Motor neuron (in vitro differentiated cells): ENCODE data around the gene SLC4A11. TPM values are rescaled to one million over a fixed set of nuclear protein-coding genes. Genes with fewer than 3 reads are reported as not detected.
A peak's percentile ranks its signal among the peaks of the same experiment; 100 is the strongest.
"Not testable (repeated sequence)": the region's sequence is repeated elsewhere in the genome, so short reads cannot be mapped to it uniquely, and the experiment has no call there.

ENCODE experiments used
- ATAC-seq, 8 experiments: fragments of 200-7000 bp; cut with Tn5 transposase; replicated peaks in 6 of 8; 2 replicates each; pipeline ENCODE4 v1.8.0; 2021; ENCODE audit warnings: mild to moderate bottlenecking in 8 of 8, moderate library complexity in 8 of 8
- H3K27ac ChIP-seq, 2 donors: fragments of 250-450 bp; sonication (Bioruptor Pico); 2 replicates each; pipeline ENCODE4 v1.9.0; 2021; ENCODE audit warnings: antibody characterized with exemption in 2 of 2, mild to moderate bottlenecking in 2 of 2, moderate library complexity in 1 of 2
- H3K4me1 ChIP-seq, 2 donors: fragments of 250-450 bp; sonication (Bioruptor Pico); replicated peaks in 1 of 2; 2 replicates each; pipeline ENCODE4 v1.6.1; 2021; ENCODE audit warnings: antibody characterized with exemption in 2 of 2, mild to moderate bottlenecking in 2 of 2, moderate library complexity in 1 of 2
- H3K4me3 ChIP-seq, 5 donors: fragments of 250-450 bp; sonication (Bioruptor Pico); 2 replicates each; pipeline ENCODE4 v1.9.0; 2021; ENCODE audit warnings: antibody characterized with exemption in 5 of 5, mild to moderate bottlenecking in 5 of 5, moderate library complexity in 4 of 5
- WGBS, 10 experiments: fragments of 450-650 bp; shearing (Covaris generic); methylation state at CpG; one replicate each; pipeline ENCODE4 v1.0.0; 2022; 5-methylcytosine and 5-hydroxymethylcytosine counted together
- in situ Hi-C, 9 experiments: fragments of 400-800 bp; cut with MboI; loops; one replicate each; pipeline ENCODE4 v1.15.0; 2021; ENCODE audit warnings: low sequenced_read_pairs in 9 of 9, low pct_unique_long_range_greater_than_20kb in 2 of 9; ENCODE audit not compliant: unreplicated experiment in 9 of 9
- total RNA-seq, 8 experiments: library from RNA; unstranded; fragments of 300-600 nt; gene quantifications; 2 replicates each; pipeline versions ENCODE4 v1.2.3 to v1.2.4, GENCODE V29; 2022

SLC4A11 gene
- total RNA-seq, 8 experiments from 2014 or later: 0.05 to 19.6 (median 1.3) TPM

GRCh38 chr20:3221398-3222226 is 17.4 kb downstream of the SLC4A11 start:
- 60 to 100% (median 87%) methylated on average over 1 to 15 of the region's 18 CpGs for WGBS, 10 experiments

GRCh38 chr20:3218307-3218988 is 20.5 kb downstream of the SLC4A11 start:
- in situ Hi-C loops: loop anchor here in 1 of 9 experiments (25.0 kb wide), 1 partner anchor 94 kb away; no protein-coding TSS in a partner anchor

More at GRCh38 chr20:3221398-3222226, 17.4 kb downstream of the SLC4A11 start:
- no peak overlapping the region for H3K27ac ChIP-seq
- in situ Hi-C loops: loop anchor here in 1 of 9 experiments (25.0 kb wide), 1 partner anchor 91 kb away; no protein-coding TSS in a partner anchor
- no peak overlapping the region for H3K4me3 ChIP-seq
- no peaks in the 10 kb centered on the region for H3K4me1 ChIP-seq
- ATAC-seq: peak in 3 of 8 experiments; percentile 9 to 54 (median 46)

DNA sequence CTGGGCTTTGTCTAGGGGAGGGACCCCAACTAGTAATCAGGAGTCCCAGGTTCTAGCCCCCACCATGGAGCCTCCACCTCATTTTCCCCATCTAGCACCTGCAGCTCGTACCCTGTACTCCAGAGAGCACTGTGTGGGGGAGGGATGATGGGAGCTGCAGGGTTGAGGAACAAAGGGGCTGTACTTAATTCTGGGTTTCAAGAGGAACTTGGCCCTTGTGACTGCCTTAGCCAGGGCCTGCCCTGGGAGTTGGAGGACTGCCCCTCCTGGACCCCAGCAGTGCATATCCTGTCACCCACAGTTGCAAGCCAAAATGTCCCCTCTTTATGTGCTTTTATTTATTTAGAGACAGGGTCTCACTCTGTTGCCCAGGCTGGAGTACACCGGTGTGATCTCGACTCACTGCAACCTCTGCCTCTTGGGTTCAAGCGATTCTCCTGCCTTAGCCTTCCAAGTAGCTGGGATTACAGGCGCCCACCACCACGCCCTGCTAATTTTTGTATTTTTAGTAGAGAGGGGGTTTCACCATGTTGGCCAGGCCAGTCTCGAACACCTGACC is 23.6 kb downstream of the SLC4A11 start:
- not testable (repeated sequence) for H3K4me1 ChIP-seq, H3K27ac ChIP-seq, ATAC-seq, H3K4me3 ChIP-seq
- in situ Hi-C loops: loop anchor here in 1 of 9 experiments (25.0 kb wide), 1 partner anchor 97 kb away; no protein-coding TSS in a partner anchor
- 90 to 100% (median 100%) methylated on average over 1 to 4 of the region's 7 CpGs; no CpG with 5 or more reads in 3 of the 10 experiments for WGBS, 10 experiments

More at GRCh38 chr20:3218307-3218988, 20.5 kb downstream of the SLC4A11 start:
- Histone ChIP-seq H3K4me1 (no peaks in the 10 kb centered on the region), H3K4me3 (no peak overlapping the region), H3K27ac (no peak overlapping the region)
- peak; percentile 33 to 97 (median 50) for ATAC-seq
- WGBS, 10 experiments: 35 to 100% (median 80%) methylated on average over 1 to 8 of the region's 30 CpGs; no CpG with 5 or more reads in 7 of the 10 experiments

DNA sequence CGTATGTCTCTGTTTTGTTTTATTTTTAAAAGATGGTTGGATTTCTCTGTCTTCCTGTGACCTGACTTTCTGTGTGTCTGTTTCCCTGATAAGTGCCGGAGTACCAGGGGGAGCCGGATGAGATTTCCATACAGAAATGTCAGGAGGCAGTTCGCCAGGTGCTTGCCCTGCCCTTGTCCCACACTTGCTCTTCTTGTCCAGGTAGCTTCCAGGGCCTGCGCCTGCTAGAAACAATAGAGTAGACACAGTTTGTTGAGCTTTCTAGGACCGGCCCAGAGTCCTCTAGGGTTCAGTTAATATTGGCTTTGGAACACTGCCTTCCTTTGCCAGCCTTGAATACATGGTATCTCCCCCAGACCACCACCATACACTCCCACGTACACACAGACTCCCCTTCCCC is 25.8 kb downstream of the SLC4A11 start:
- WGBS, 10 experiments: 80 to 100% (median 97%) methylated on average over 1 to 4 of the region's 7 CpGs; no CpG with 5 or more reads in 2 of the 10 experiments
- Histone ChIP-seq H3K4me1 (peaks cover 10 to 12% of the 10 kb centered on the region in 2 donors), H3K27ac (no peak overlapping the region), H3K4me3 (no peak overlapping the region)
- in situ Hi-C loops: loop anchor here in 1 of 9 experiments (25.0 kb wide), 1 partner anchor 99 kb away; no protein-coding TSS in a partner anchor
- ATAC-seq: no peak

DNA sequence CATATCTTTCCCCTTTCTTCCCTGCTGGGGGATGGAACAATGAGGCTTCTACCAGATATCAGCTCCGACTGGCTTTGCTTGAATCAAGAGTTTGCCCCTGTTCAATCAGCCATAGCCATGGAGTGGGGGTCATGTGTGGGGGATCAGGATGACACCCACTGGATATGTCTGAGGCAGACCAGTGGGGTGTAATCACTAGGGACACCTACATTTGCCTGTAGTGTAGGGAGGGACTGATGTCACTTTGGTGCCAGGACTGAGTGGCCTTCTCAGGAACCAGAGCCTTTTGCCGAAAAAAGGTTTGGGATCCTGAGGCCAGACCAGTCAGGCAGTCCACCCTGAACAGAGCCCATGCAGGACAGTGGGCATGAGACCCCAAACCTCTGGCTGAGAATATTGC is 28.6 kb downstream of the SLC4A11 start:
- Histone ChIP-seq H3K4me1 (peaks cover 10 to 14% of the 10 kb centered on the region in 2 donors), H3K27ac (no peak overlapping the region), H3K4me3 (peak overlapping the region; percentile 66 to 92 (median 70))
- 0 to 100% (median 58%) methylated on average over 1 of the region's 2 CpGs; no CpG with 5 or more reads in 5 of the 10 experiments for WGBS, 10 experiments
- in situ Hi-C loops: loop anchor here in 1 of 9 experiments (25.0 kb wide), 1 partner anchor 102 kb away; no protein-coding TSS in a partner anchor
- ATAC-seq: no peak

- 0 to 10% (median 0%) methylated on average over 1 to 10 of the region's 10 CpGs; no CpG with 5 or more reads in 3 of the 10 experiments for WGBS, 10 experiments
- Histone ChIP-seq H3K4me1 (peaks cover 10 to 14% of the 10 kb centered on the region in 2 donors), H3K27ac (peak overlapping the region in 1 of 2 donors; percentile 80), H3K4me3 (peak overlapping the region; percentile 66 to 92 (median 70))
- peak; percentile 31 to 68 (median 46) for ATAC-seq
- in situ Hi-C loops: loop anchor here in 1 of 9 experiments (25.0 kb wide), 1 partner anchor 102 kb away; no protein-coding TSS in a partner anchor
These were observed 29.1 kb downstream of the SLC4A11 start for GRCh38 chr20:3209946-3210317.

DNA sequence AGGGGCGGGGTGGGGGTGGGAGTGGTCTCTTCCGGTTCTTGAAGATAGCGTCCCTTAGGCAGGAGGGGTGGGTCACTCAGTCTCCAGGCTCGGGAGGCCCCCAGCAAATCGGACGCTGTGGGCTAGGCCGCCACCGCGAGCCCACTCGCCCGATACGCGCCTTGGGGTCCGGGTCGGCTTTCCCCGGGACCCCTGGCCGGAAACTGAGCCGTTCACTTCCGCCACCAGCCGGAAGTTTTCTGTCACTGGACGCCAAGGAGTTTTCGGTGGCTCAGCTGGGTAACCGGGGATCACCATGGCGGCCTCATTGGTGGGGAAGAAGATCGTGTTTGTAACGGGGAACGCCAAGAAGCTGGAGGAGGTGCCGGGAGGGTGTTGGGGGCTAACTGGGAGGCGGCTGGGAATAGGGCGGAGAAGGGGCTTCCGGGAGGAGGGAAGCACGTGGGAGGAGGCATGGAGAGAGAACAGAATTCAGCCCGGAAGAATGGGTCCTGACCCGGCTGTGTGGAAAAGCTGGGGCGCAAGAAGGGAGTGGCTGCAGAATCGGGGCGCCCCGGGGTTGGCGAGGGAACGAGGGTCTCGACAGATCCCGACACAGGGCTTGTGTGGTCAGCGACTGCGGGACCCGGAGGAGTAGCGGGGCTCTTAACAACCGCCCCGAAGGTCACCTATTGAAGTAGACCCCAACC is 29.6 kb downstream of the SLC4A11 start, which contains the start of gene ITPA:
TSS of gene ITPA (plus strand) at position 242 of the 689 bp plus-strand sequence. CDS start at position 296, 54 bp downstream.
- ATAC-seq: peak; percentile 59 to 73 (median 66)
- peak within 1 kb of the TSS; percentile 56 to 80 for H3K27ac ChIP-seq
- 0 to 3% (median 0%) methylated on average over 1 to 5 of the region's 48 CpGs; no CpG with 5 or more reads in 5 of the 10 experiments for WGBS, 10 experiments
- H3K4me1 ChIP-seq: peaks cover 10 to 14% of the 10 kb centered on the region in 2 donors
- peak within 1 kb of the TSS; percentile 66 to 92 (median 70) for H3K4me3 ChIP-seq
- in situ Hi-C loops: loop anchor here in 1 of 9 experiments (25.0 kb wide), 1 partner anchor 103 kb away; no protein-coding TSS in a partner anchor

DNA sequence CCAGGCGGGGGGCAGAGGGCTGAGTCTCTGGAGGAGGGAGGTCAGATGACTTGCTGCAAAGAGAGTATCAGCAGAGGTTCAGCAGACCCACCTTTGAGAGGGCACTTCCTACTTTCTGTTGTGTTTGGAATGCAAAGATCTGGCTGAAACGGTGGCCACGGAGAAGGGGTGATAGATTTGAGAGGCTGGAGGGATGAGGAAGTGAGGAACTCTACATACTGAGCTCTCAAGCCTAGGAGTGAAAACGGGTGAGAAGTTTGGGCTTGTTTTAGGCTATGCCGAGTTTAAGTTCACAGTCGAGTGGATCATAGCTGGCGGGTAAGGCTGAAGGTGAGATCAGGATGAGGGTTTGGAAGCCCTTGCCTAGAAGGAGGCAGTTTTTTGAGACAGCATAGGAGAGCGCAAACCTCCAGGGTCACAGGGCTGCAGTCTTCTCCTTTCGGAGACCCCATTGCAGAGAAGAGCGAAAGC is 30.2 kb downstream of the SLC4A11 start:
- peak overlapping the region; percentile 56 to 80 for H3K27ac ChIP-seq
- H3K4me3 ChIP-seq: peak overlapping the region; percentile 66 to 92 (median 70)
- peak in 2 of 8 experiments; percentile 3 to 4 for ATAC-seq
- 0% methylated on average over 1 to 6 of the region's 10 CpGs; no CpG with 5 or more reads in 3 of the 10 experiments for WGBS, 10 experiments
- peaks cover 10 to 14% of the 10 kb centered on the region in 2 donors for H3K4me1 ChIP-seq
- in situ Hi-C loops: loop anchor here in 1 of 9 experiments (25.0 kb wide), 1 partner anchor 103 kb away; no protein-coding TSS in a partner anchor

- Histone ChIP-seq H3K4me1 (peaks cover 9 to 12% of the 10 kb centered on the region in 2 donors), H3K4me3 (peak within 1 kb of the TSS; percentile 60 to 89 (median 77)), H3K27ac (peak within 1 kb of the TSS; percentile 90 to 94)
- whole genome bisulfite sequencing, 10 experiments: 0 to 1% (median 0%) methylated on average over 1 to 15 of the region's 48 CpGs; no CpG with 5 or more reads in 5 of the 10 experiments
- ATAC-seq: peak; percentile 67 to 92 (median 88)
- in situ Hi-C loops: loop anchor here in 1 of 9 experiments (25.0 kb wide), 1 partner anchor 108 kb away; no protein-coding TSS in a partner anchor
These were observed 34.7 kb downstream of the SLC4A11 start, which contains the start of gene DDRGK1 for GRCh38 chr20:3204124-3204794. DDRGK1 (minus strand) TSS chr20:3204682; CDS start chr20:3204627, 55 bp downstream.

DNA sequence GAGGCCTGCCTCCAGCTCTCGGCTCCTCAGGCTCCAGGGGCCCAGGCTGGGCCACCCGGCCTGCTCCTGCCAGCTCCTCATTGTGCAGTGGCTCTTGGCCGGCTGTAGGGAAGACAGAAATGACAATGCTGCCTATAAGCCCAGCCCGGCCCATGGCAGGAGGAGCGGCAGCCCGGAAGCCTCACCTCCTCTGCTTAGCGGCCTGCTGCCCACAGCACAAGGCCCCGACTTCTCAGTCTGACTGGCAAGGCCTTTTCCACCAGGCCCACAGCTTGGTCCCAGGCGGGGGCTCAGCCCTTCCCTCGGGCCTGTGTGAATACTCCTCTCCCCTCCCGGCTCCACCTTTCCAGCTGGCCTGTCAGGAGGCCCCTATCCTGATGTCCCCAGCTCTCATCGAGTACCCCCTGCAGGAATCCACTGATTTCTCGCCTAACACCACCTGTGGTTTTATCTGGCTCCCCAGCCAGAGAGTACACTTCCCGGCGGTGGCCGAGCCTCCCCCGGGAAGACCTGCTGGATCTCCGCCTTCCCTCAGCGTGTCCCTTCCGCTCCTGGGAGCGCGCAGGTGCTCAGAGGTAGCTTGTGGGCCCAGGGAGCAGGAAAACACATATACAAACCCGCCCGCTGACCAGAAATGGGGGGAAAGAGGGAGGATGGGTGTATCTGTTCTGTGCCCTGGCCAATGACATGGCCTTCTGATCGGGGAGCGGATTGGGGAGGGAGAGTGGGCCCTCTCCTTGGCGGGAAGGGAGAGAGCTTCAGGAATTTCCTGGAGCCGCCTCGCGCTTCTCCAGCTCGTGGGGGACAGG is 35.5 kb downstream of the SLC4A11 start:
- in situ Hi-C loops: loop anchor here in 1 of 9 experiments (25.0 kb wide), 1 partner anchor 109 kb away; no protein-coding TSS in a partner anchor
- ATAC-seq: peak; percentile 26 to 57 (median 46)
- Histone ChIP-seq H3K4me3 (peak overlapping the region; percentile 60 to 89 (median 77)), H3K27ac (peak overlapping the region; percentile 90 to 94), H3K4me1 (peaks cover 7 to 10% of the 10 kb centered on the region in 2 donors)
- WGBS, 10 experiments: 0 to 60% (median 7%) methylated on average over 1 to 14 of the region's 31 CpGs; no CpG with 5 or more reads in 3 of the 10 experiments
